ENCODE data around the gene KRTAP10-4.
"Not testable (repeated sequence)": the region's sequence is repeated elsewhere in the genome, so short reads cannot be mapped to it uniquely, and the experiment has no call there.

The KRTAP10-4 gene

GRCh38 chr21:44579056-44579832 lies 5.7 kb downstream of the KRTAP10-4 start:
- no peak for DNase-seq (ENCODE audit: low read depth in 2 of 3, low spot score in 2 of 3)

- DNase-seq (ENCODE audit: low read depth in 2 of 3, low spot score in 2 of 3): no peak
These were observed 6.3 kb downstream of the KRTAP10-4 start for GRCh38 chr21:44579833-44580144.

GRCh38 chr21:44580231-44580821 lies 6.8 kb downstream of the KRTAP10-4 start, which contains the start of gene KRTAP10-5:
TSS of gene KRTAP10-5 (minus strand) at chr21:44580604. CDS start at chr21:44580578, 26 bp downstream.
- DNase-seq (ENCODE audit: low read depth in 2 of 3, low spot score in 2 of 3): not testable (repeated sequence)

- no peak for DNase-seq (ENCODE audit: low read depth in 2 of 3, low spot score in 2 of 3)
These were observed 7.6 kb downstream of the KRTAP10-4 start for GRCh38 chr21:44581158-44581557.

- no peak for DNase-seq (ENCODE audit: low read depth in 2 of 3, low spot score in 2 of 3)
These were observed 8.5 kb downstream of the KRTAP10-4 start for GRCh38 chr21:44582055-44582454.

GRCh38 chr21:44583089-44583799 lies 9.7 kb downstream of the KRTAP10-4 start:
- no peak for DNase-seq (ENCODE audit: low read depth in 2 of 3, low spot score in 2 of 3)

- no peak for DNase-seq (ENCODE audit: low read depth in 2 of 3, low spot score in 2 of 3)
These were observed 10.2 kb downstream of the KRTAP10-4 start for GRCh38 chr21:44583800-44584147.

GRCh38 chr21:44585892-44586291 lies 12.4 kb downstream of the KRTAP10-4 start:
- no peak for DNase-seq (ENCODE audit: low read depth in 2 of 3, low spot score in 2 of 3)

GRCh38 chr21:44589094-44589493 lies 15.6 kb downstream of the KRTAP10-4 start:
- no peak for DNase-seq (ENCODE audit: low read depth in 2 of 3, low spot score in 2 of 3)

- no peak for DNase-seq (ENCODE audit: low read depth in 2 of 3, low spot score in 2 of 3)
These were observed 16.2 kb downstream of the KRTAP10-4 start for GRCh38 chr21:44589586-44590305.

- no peak for DNase-seq (ENCODE audit: low read depth in 2 of 3, low spot score in 2 of 3)
These were observed 16.8 kb downstream of the KRTAP10-4 start for GRCh38 chr21:44590311-44590721.

- not testable (repeated sequence) for DNase-seq (ENCODE audit: low read depth in 2 of 3, low spot score in 2 of 3)
These were observed 17.6 kb downstream of the KRTAP10-4 start for GRCh38 chr21:44590897-44591800.

- DNase-seq (ENCODE audit: low read depth in 2 of 3, low spot score in 2 of 3): not testable (repeated sequence)
These were observed 18.2 kb downstream of the KRTAP10-4 start for GRCh38 chr21:44591801-44592130.

GRCh38 chr21:44592446-44593311 lies 19.1 kb downstream of the KRTAP10-4 start, which contains the start of gene KRTAP10-6:
TSS of gene KRTAP10-6 (minus strand) at chr21:44592505. CDS start at chr21:44592484, 21 bp downstream.
- DNase-seq (ENCODE audit: low read depth in 2 of 3, low spot score in 2 of 3): no peak

GRCh38 chr21:44593598-44594405 lies 20.3 kb downstream of the KRTAP10-4 start:
- no peak for DNase-seq (ENCODE audit: low read depth in 2 of 3, low spot score in 2 of 3)

GRCh38 chr21:44594406-44594916 lies 20.9 kb downstream of the KRTAP10-4 start:
- DNase-seq (ENCODE audit: low read depth in 2 of 3, low spot score in 2 of 3): no peak

GRCh38 chr21:44595524-44595923 lies 22.0 kb downstream of the KRTAP10-4 start:
- DNase-seq (ENCODE audit: low read depth in 2 of 3, low spot score in 2 of 3): no peak

- no peak for DNase-seq (ENCODE audit: low read depth in 2 of 3, low spot score in 2 of 3)
These were observed 22.7 kb downstream of the KRTAP10-4 start for GRCh38 chr21:44596068-44596725.
